Measurements from ENCODE around the gene TSHZ1.

The TSHZ1 gene

GRCh38 chr18:75316826-75317225 is 106.2 kb downstream of the TSHZ1 start:
- H3K4me3 ChIP-seq (ENCODE audit: low read depth, low read length) = no peak overlapping the region
- H3K27me3 ChIP-seq (replicated peaks) = no peaks in the 10 kb centered on the region
- TF ChIP-seq, protein P1, sequence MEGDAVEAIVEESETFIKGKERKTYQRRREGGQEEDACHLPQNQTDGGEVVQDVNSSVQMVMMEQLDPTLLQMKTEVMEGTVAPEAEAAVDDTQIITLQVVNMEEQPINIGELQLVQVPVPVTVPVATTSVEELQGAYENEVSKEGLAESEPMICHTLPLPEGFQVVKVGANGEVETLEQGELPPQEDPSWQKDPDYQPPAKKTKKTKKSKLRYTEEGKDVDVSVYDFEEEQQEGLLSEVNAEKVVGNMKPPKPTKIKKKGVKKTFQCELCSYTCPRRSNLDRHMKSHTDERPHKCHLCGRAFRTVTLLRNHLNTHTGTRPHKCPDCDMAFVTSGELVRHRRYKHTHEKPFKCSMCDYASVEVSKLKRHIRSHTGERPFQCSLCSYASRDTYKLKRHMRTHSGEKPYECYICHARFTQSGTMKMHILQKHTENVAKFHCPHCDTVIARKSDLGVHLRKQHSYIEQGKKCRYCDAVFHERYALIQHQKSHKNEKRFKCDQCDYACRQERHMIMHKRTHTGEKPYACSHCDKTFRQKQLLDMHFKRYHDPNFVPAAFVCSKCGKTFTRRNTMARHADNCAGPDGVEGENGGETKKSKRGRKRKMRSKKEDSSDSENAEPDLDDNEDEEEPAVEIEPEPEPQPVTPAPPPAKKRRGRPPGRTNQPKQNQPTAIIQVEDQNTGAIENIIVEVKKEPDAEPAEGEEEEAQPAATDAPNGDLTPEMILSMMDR (IDR thresholded peaks at IDR 0.05; ENCODE audit: low read depth, low read length, missing control alignments) = no peak
- in situ Hi-C loops (cut with HindIII; ENCODE audit: low pct_ligation_motif_present, low sequenced_read_pairs) = no loop called here
- H3K27ac ChIP-seq = no peak overlapping the region
- H3K36me3 ChIP-seq (replicated peaks) = no peaks in the 10 kb centered on the region
- no peak for DNase-seq

DNA sequence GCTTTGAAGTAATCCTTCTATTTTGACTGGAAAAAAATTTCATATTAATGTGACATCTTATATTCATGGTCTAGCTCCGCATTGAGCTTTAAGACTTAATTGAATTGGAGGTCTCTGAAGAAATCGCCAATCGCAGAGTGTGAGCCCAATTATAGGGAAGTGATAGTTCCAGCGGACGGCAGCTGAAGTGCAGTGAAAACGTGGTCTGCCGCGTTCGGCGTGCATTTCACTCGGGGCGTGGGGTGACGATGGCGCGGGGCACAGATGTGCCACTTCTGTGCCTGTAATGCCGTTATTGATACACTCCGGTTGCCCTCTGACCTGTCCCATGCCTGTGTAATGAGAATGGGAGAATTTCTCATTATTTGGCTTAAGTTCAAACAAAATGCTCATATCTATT is 106.7 kb downstream of the TSHZ1 start:
- in situ Hi-C loops (cut with HindIII; ENCODE audit: low pct_ligation_motif_present, low sequenced_read_pairs) = no loop called here

DNA sequence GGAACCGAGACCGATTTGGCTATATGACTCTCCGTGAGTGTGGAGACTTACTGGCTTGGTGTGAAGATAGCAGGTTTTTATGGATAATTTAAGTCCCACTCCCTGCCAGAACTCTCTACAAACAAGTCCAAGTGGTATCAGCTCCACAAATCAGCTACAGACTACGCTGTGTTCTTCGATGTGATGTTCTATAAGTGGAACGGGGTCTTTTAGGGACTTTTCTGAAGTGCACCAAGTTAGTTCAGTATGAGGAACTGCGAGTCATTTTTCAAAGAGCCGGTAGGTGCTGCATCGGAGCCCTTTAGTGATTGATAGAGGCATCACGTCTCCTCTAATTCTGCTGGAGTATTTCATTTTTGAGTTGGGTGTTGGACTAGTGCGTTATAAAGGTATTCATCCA is 107.1 kb downstream of the TSHZ1 start:
- H3K27ac ChIP-seq = no peak overlapping the region
- no peak for DNase-seq
- no peaks in the 10 kb centered on the region for H3K36me3 ChIP-seq (replicated peaks)
- TF ChIP-seq, protein P1 (IDR thresholded peaks at IDR 0.05; ENCODE audit: low read depth, low read length, missing control alignments) = no peak
- in situ Hi-C loops (cut with HindIII; ENCODE audit: low pct_ligation_motif_present, low sequenced_read_pairs) = no loop called here
- H3K27me3 ChIP-seq (replicated peaks) = no peaks in the 10 kb centered on the region
- no peak overlapping the region for H3K4me3 ChIP-seq (ENCODE audit: low read depth, low read length)

More for the DNA sequence above, 106.7 kb downstream of the TSHZ1 start:
- TF ChIP-seq, protein P1 (IDR thresholded peaks at IDR 0.05; ENCODE audit: low read depth, low read length, missing control alignments) = no peak
- H3K36me3 ChIP-seq (replicated peaks) = no peaks in the 10 kb centered on the region
- H3K27me3 ChIP-seq (replicated peaks) = no peaks in the 10 kb centered on the region
- H3K27ac ChIP-seq = no peak overlapping the region
- no peak overlapping the region for H3K4me3 ChIP-seq (ENCODE audit: low read depth, low read length)
- no peak for DNase-seq

- H3K27ac ChIP-seq = no peak overlapping the region
- no peak overlapping the region for H3K4me3 ChIP-seq (ENCODE audit: low read depth, low read length)
- TF ChIP-seq, protein P1 (IDR thresholded peaks at IDR 0.05; ENCODE audit: low read depth, low read length, missing control alignments) = no peak
- in situ Hi-C loops (cut with HindIII; ENCODE audit: low pct_ligation_motif_present, low sequenced_read_pairs) = no loop called here
- DNase-seq = no peak
- no peaks in the 10 kb centered on the region for H3K27me3 ChIP-seq (replicated peaks)
- no peaks in the 10 kb centered on the region for H3K36me3 ChIP-seq (replicated peaks)
Measured at GRCh38 chr18:75319905-75320304, 109.3 kb downstream of the TSHZ1 start.

DNA sequence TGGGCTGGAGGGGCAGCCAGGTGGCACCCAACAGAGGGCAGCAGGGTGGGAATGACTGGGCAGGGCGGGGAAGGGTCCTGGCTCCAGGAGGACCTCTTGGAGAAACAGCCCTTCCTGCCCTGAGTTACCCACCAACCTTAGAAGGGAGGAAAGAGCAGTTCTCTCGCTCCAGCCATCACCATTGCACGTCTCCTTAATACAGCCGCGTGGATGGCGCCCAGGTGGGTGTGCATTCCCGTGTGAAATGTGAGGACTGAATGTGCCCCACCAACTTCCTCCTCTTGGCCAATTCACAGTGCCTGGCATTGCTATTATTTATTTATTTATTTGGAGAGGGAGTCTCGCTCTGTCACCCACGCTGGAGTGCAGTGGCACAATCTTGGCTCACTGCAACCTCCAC is 109.9 kb downstream of the TSHZ1 start:
- TF ChIP-seq, protein P1 (IDR thresholded peaks at IDR 0.05; ENCODE audit: low read depth, low read length, missing control alignments) = no peak
- no peak overlapping the region for H3K4me3 ChIP-seq (ENCODE audit: low read depth, low read length)
- H3K27ac ChIP-seq = no peak overlapping the region
- H3K36me3 ChIP-seq (replicated peaks) = no peaks in the 10 kb centered on the region
- H3K27me3 ChIP-seq (replicated peaks) = no peaks in the 10 kb centered on the region
- in situ Hi-C loops (cut with HindIII; ENCODE audit: low pct_ligation_motif_present, low sequenced_read_pairs) = no loop called here
- no peak for DNase-seq

DNA sequence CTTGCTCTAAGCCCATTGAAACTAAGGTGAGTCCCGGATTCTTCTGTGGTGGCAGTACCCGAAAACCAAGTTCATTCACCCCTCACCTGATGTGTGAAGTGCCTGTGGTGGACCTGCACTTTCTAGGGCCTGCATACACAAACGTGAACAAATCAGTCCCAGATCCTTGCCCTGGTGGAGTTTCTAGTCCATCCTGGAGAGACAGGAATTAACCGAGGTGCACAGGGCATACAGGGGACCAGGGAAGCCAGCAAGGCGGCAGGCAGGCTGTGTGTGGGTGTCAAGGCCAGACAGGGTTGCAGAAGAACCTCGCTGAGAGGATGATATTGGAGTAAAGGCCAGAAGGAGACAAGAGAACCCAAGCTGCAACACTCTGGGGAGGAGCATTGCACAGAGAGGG is 110.8 kb downstream of the TSHZ1 start:
- TF ChIP-seq, protein P1 (IDR thresholded peaks at IDR 0.05; ENCODE audit: low read depth, low read length, missing control alignments) = no peak
- in situ Hi-C loops (cut with HindIII; ENCODE audit: low pct_ligation_motif_present, low sequenced_read_pairs) = no loop called here

More for the DNA sequence above, 110.8 kb downstream of the TSHZ1 start:
- no peak for DNase-seq
- Histone ChIP-seq H3K27me3 (replicated peaks) (no peaks in the 10 kb centered on the region), H3K27ac (no peak overlapping the region), H3K4me3 (ENCODE audit: low read depth, low read length) (no peak overlapping the region), H3K36me3 (replicated peaks) (no peaks in the 10 kb centered on the region)
